GM12878 (cell line): Measurements from ENCODE around the gene HS3ST3A1. TPM values are rescaled to one million over a fixed set of nuclear protein-coding genes. Genes with fewer than 3 reads are reported as not detected.

Source experiments
- ATAC-seq: fragments of 200-7000 bp; cut with Tn5 transposase; 3 replicates; pipeline ENCODE4 v1.9.1; 2020; ENCODE audit warnings: mild to moderate bottlenecking, moderate library complexity
- BruUV-seq: library from RNA; stranded (reverse); fragments of 400-500 nt; replicated peaks from 2 replicates; lab custom pipeline; 2021; lab: Mats Ljungman, UMichigan
- CTCF ChIA-PET: fragments of 300-600 bp; sonication (Branson Sonifier 250); formaldehyde crosslinking; extraction: SDS; loops from one replicate; lab custom pipeline; 2021; ENCODE audit warnings: inconsistent platforms; lab: Yijun Ruan, JAX
- POLR2A ChIA-PET: fragments of 350-600 bp; formaldehyde crosslinking; extraction: SDS; loops from one replicate; lab custom pipeline; 2021; ENCODE audit warnings: inconsistent platforms; lab: Charles Lee
- RAD21 ChIA-PET: fragments of 300-600 bp; sonication (Branson Sonifier 250); formaldehyde crosslinking; loops from one replicate; lab custom pipeline; 2023; ENCODE audit warnings: antibody characterized with exemption; ENCODE audit not compliant: unreplicated experiment; lab: Charles Lee
- SMC1A ChIA-PET: fragments of 300-600 bp; sonication (Branson Sonifier 250); formaldehyde crosslinking; loops from one replicate; lab custom pipeline; 2023; ENCODE audit not compliant: unreplicated experiment, uncharacterized antibody; lab: Charles Lee
- DNase-seq: peaks from one replicate; pipeline ENCODE4 v3.0.0-alpha.2; 2011; ENCODE audit warnings: low read depth, low spot score
- FAIRE-seq: peaks from 3 replicates; lab custom pipeline; 2011; peaks lifted over from hg19 to GRCh38; lab: Jason Lieb, UNC
- H2AFZ ChIP-seq: 2 replicates; pipeline ENCODE4 v1.6.0; 2011; ENCODE audit warnings: low read depth, low read length, control low read depth; ENCODE audit not compliant: control insufficient read depth
- H3K27ac ChIP-seq: 2 replicates; pipeline ENCODE4 v1.5.1; 2011; ENCODE audit warnings: control low read depth; ENCODE audit not compliant: control insufficient read depth, insufficient read depth
- H3K27me3 ChIP-seq, 2 experiments: replicated peaks in 1 of 2; 2 replicates each; pipeline versions ENCODE4 v1.6.0 to v1.6.1; 2011; ENCODE audit warnings: low read length in 1 of 2; ENCODE audit not compliant: control insufficient read depth in 2 of 2, insufficient read depth in 2 of 2
- H3K36me3 ChIP-seq, 2 experiments: 2 replicates each; pipeline ENCODE4 v1.5.1; 2011; ENCODE audit warnings: low read length in 1 of 2; ENCODE audit not compliant: control insufficient read depth in 2 of 2, insufficient read depth in 2 of 2
- H3K4me1 ChIP-seq: 2 replicates; pipeline ENCODE4 v1.6.1; 2011; ENCODE audit warnings: mild to moderate bottlenecking, low read length, moderate library complexity, mixed read lengths; ENCODE audit not compliant: control insufficient read depth, insufficient read depth
- H3K4me2 ChIP-seq: 2 replicates; pipeline ENCODE4 v1.6.0; 2011; ENCODE audit warnings: control low read depth; ENCODE audit not compliant: control insufficient read depth, insufficient read depth
- H3K4me3 ChIP-seq: fragments of 200-600 bp; sonication (generic); 2 replicates; pipeline ENCODE4 v1.5.1; 2016
- H3K79me2 ChIP-seq: 2 replicates; pipeline ENCODE4 v1.6.0; 2011; ENCODE audit warnings: low read length; ENCODE audit not compliant: control insufficient read depth, insufficient read depth
- H3K9ac ChIP-seq: 2 replicates; pipeline ENCODE4 v1.8.0; 2011; ENCODE audit warnings: low read length, control low read depth, mixed read lengths; ENCODE audit not compliant: control insufficient read depth, insufficient read depth
- H3K9me3 ChIP-seq: replicated peaks from 3 replicates; pipeline ENCODE4 v1.5.1; 2011; ENCODE audit warnings: mild to moderate bottlenecking, low read length; ENCODE audit not compliant: control insufficient read depth, insufficient read depth
- H4K20me1 ChIP-seq: 2 replicates; pipeline ENCODE4 v1.6.0; 2011; ENCODE audit not compliant: control insufficient read depth, insufficient read depth
- BMI1 ChIP-seq: fragments of 450-650 bp; IDR thresholded peaks from 2 replicates; pipeline ENCODE4 v1.6.1; 2016; ENCODE audit warnings: mild to moderate bottlenecking, moderate library complexity, borderline replicate concordance
- CHD2 ChIP-seq: IDR thresholded peaks from 2 replicates; pipeline ENCODE4 v1.6.1; 2011; ENCODE audit warnings: low read depth, low read length, improper control_type of control experiment, borderline replicate concordance
- CREM ChIP-seq: IDR thresholded peaks from 2 replicates; pipeline ENCODE4 v1.6.1; 2014; ENCODE audit warnings: antibody characterized with exemption, low read depth
- IKZF1 ChIP-seq: fragments of 450-650 bp; conservative IDR thresholded peaks from 2 replicates; pipeline ENCODE4 v1.6.1; 2017; ENCODE audit warnings: antibody characterized with exemption, mild to moderate bottlenecking
- RBBP5 ChIP-seq: fragments of 200-600 bp; sonication (generic); conservative IDR thresholded peaks from 2 replicates; pipeline ENCODE4 v1.6.1; 2016
- STAT1 ChIP-seq: fragments of 450-650 bp; conservative IDR thresholded peaks from 2 replicates; pipeline ENCODE4 v1.6.1; 2014; ENCODE audit warnings: antibody characterized with exemption, mild to moderate bottlenecking
- TAF1 ChIP-seq: IDR thresholded peaks from 2 replicates; pipeline ENCODE4 v1.6.1; 2011; ENCODE audit warnings: mild to moderate bottlenecking, low read depth, low read length, borderline replicate concordance
- WGBS: methylation state at CpG from one replicate; pipeline ENCODE4 v1.1.6; 2016; ENCODE audit warnings: low lambda C conversion rate; ENCODE audit not compliant: insufficient replicate concordance, insufficient coverage; ENCODE audit errors: missing lambda C conversion rate; 5-methylcytosine and 5-hydroxymethylcytosine counted together
- in situ Hi-C: fragments of 300-500 bp; cut with MboI; formaldehyde crosslinking; loops from 9 replicates; pipeline ENCODE4 v1.14.3; 2018; ENCODE audit warnings: mixed read lengths
- intact Hi-C: fragments of 100-400 bp; cut with micrococcal nuclease; formaldehyde crosslinking; loops from one replicate; pipeline ENCODE4 v1.14.2; 2022; ENCODE audit not compliant: unreplicated experiment
- polyA plus RNA-seq, 11 experiments: library from polyadenylated mRNA; depleted of rRNA in 4 of 11; unstranded in 6 of 11; stranded (reverse) in 5 of 11; fragments of >200 nt; fragmentation: Nextera tagmentation in 4 of 11; fragmentation: Illumina TruSeq in 1 of 11; extraction: Ambion mirVana in 4 of 11; extraction: Trizol in 1 of 11; gene quantifications; 1 replicate in 1 of 11; 2 replicates in 10 of 11; pipeline versions ENCODE4 v1.2.1 to v1.2.3, GENCODE V29; 2011 to 2016; ENCODE audit warnings: inconsistent platforms in 2 of 11, missing spikeins in 2 of 11, low read depth in 1 of 11
- total RNA-seq, 4 experiments: library from RNA; depleted of rRNA in 3 of 4; stranded (reverse); fragments of >200 nt in 3 of 4; fragmentation: Illumina TruSeq in 1 of 4; extraction: Trizol in 1 of 4; gene quantifications; 2 replicates each; pipeline versions ENCODE4 v1.2.1 to v1.2.3, GENCODE V29; 2013 to 2021
- TF ChIP-seq, protein P1 (sequence below): fragments of 450-650 bp; IDR thresholded peaks from 2 replicates; pipeline ENCODE4 v1.6.1; 2017; ENCODE audit warnings: borderline replicate concordance
- TF ChIP-seq, protein P2 (sequence below): fragments of 150-350 bp; IDR thresholded peaks from 2 replicates; pipeline ENCODE4 v1.6.1; 2014; ENCODE audit warnings: mild to moderate bottlenecking, low read depth, low read length
- TF ChIP-seq, protein P3 (sequence below): IDR thresholded peaks from 2 replicates; pipeline ENCODE4 v1.6.1; 2011; ENCODE audit warnings: borderline replicate concordance, low read depth, mild to moderate bottlenecking, moderate library complexity, low read length; ENCODE audit not compliant: insufficient read depth, poor library complexity, severe bottlenecking

Gene HS3ST3A1
- total and polyA plus RNA-seq, 10 of the 15 experiments (the other 5 are each of a cell fraction or from before 2014, with no cell fraction given): 0.24 to 0.26 TPM; not detected in 8

DNA sequence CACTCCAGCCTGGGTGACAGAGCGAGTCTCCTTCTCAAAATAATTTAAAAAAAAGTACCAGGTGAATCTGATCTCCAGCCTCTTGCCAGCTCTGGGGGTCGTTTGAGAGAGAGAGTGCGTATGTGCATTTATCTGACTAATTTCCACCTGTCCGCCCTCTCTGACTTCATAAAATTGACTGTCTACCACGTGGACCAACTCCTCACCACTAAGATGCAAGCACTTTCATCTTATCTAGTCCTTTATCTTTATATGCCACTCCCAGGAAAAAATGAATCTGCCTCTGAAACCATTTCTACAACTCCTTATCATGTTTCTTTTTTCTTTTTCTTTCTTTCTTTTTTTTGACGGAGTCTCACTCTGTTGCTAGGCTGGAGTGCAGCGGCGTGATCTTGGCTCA, 55.8 kb downstream of the HS3ST3A1 start:
- DNase-seq (no peak), ATAC-seq (no peak), FAIRE-seq (no peak)
- Histone ChIP-seq H3K36me3 (no peaks in the 10 kb centered on the region), H3K4me2 (no peak overlapping the region), H3K4me3 (no peak overlapping the region), H3K79me2 (no peaks in the 10 kb centered on the region), H3K27me3 (no peaks in the 10 kb centered on the region), H3K9me3 (no peaks in the 10 kb centered on the region; the same call in 2 of the 3 replicates), H3K27ac (no peak overlapping the region), H2AFZ (no peak overlapping the region), H4K20me1 (no peaks in the 10 kb centered on the region), H3K9ac (no peak overlapping the region), H3K4me1 (no peaks in the 10 kb centered on the region)
- no TSS peak for BruUV-seq
- in situ Hi-C loops: no loop called here
- SMC1A ChIA-PET: no interaction called here
- RAD21 ChIA-PET: no interaction called here
- CTCF ChIA-PET: no interaction called here
- intact Hi-C loops: no loop called here
- 33% methylated on average over 8 of the region's 8 CpGs for WGBS
- POLR2A ChIA-PET: no interaction called here
- TF ChIP-seq TAF1 (no peak), BMI1 (no peak), STAT1 (no peak), CREM (no peak), RBBP5 (no peak), IKZF1 (no peak), CHD2 (no peak)
- TF ChIP-seq, protein P1, sequence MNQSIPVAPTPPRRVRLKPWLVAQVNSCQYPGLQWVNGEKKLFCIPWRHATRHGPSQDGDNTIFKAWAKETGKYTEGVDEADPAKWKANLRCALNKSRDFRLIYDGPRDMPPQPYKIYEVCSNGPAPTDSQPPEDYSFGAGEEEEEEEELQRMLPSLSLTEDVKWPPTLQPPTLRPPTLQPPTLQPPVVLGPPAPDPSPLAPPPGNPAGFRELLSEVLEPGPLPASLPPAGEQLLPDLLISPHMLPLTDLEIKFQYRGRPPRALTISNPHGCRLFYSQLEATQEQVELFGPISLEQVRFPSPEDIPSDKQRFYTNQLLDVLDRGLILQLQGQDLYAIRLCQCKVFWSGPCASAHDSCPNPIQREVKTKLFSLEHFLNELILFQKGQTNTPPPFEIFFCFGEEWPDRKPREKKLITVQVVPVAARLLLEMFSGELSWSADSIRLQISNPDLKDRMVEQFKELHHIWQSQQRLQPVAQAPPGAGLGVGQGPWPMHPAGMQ: no peak
- TF ChIP-seq, protein P2, sequence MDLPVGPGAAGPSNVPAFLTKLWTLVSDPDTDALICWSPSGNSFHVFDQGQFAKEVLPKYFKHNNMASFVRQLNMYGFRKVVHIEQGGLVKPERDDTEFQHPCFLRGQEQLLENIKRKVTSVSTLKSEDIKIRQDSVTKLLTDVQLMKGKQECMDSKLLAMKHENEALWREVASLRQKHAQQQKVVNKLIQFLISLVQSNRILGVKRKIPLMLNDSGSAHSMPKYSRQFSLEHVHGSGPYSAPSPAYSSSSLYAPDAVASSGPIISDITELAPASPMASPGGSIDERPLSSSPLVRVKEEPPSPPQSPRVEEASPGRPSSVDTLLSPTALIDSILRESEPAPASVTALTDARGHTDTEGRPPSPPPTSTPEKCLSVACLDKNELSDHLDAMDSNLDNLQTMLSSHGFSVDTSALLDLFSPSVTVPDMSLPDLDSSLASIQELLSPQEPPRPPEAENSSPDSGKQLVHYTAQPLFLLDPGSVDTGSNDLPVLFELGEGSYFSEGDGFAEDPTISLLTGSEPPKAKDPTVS: no peak
- TF ChIP-seq, protein P3, sequence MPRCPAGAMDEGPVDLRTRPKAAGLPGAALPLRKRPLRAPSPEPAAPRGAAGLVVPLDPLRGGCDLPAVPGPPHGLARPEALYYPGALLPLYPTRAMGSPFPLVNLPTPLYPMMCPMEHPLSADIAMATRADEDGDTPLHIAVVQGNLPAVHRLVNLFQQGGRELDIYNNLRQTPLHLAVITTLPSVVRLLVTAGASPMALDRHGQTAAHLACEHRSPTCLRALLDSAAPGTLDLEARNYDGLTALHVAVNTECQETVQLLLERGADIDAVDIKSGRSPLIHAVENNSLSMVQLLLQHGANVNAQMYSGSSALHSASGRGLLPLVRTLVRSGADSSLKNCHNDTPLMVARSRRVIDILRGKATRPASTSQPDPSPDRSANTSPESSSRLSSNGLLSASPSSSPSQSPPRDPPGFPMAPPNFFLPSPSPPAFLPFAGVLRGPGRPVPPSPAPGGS: no peak
